Keratinocyte (primary cell): ENCODE results near the gene STIM1. TPM values are rescaled to one million over a fixed set of nuclear protein-coding genes. Genes with fewer than 3 reads are reported as not detected.

Experiments
- DNase-seq: peaks from one replicate; pipeline ENCODE4 v3.0.0-alpha.2; 2011; ENCODE audit warnings: low read depth, missing footprints, low spot score
- FAIRE-seq: peaks from 2 replicates; lab custom pipeline; 2011; peaks lifted over from hg19 to GRCh38; lab: Jason Lieb, UNC
- H2AFZ ChIP-seq: 2 replicates; pipeline ENCODE4 v1.6.0; 2012; ENCODE audit warnings: low read length, control low read depth, inconsistent platforms; ENCODE audit not compliant: control insufficient read depth
- H3K27ac ChIP-seq: 2 replicates; pipeline ENCODE4 v1.5.1; 2011; ENCODE audit warnings: low read length; ENCODE audit not compliant: control insufficient read depth, insufficient read depth
- H3K27me3 ChIP-seq: 3 replicates; pipeline ENCODE4 v1.6.0; 2011; ENCODE audit warnings: low read length; ENCODE audit not compliant: control insufficient read depth, insufficient read depth; ENCODE audit errors: extremely low read depth
- H3K36me3 ChIP-seq, 2 experiments: 2 replicates in 1 of 2; 3 replicates in 1 of 2; pipeline ENCODE4 v1.5.1; 2011; ENCODE audit warnings: low read length in 2 of 2, mild to moderate bottlenecking in 1 of 2; ENCODE audit not compliant: control insufficient read depth in 2 of 2, insufficient read depth in 2 of 2; ENCODE audit errors: extremely low read depth in 1 of 2
- H3K4me1 ChIP-seq: 3 replicates; pipeline ENCODE4 v1.5.1; 2011; ENCODE audit warnings: low read length; ENCODE audit not compliant: control insufficient read depth, insufficient read depth; ENCODE audit errors: extremely low read depth
- H3K4me2 ChIP-seq: 3 replicates; pipeline ENCODE4 v1.6.0; 2011; ENCODE audit warnings: low read depth, low read length; ENCODE audit not compliant: control insufficient read depth, insufficient read depth; ENCODE audit errors: extremely low read depth
- H3K4me3 ChIP-seq, 3 experiments: fragments of 200-600 bp in 1 of 3; sonication (generic) in 1 of 3; 2 replicates in 2 of 3; 3 replicates in 1 of 3; pipeline ENCODE4 v1.5.1; 2011 to 2016; ENCODE audit warnings: low read length in 3 of 3, mild to moderate bottlenecking in 3 of 3, control low read depth in 2 of 3, inconsistent platforms in 1 of 3, low read depth in 1 of 3, mixed read lengths in 1 of 3, mixed run types in 1 of 3, moderate library complexity in 1 of 3; ENCODE audit not compliant: control insufficient read depth in 2 of 3, insufficient read depth in 2 of 3; ENCODE audit errors: extremely low read depth in 1 of 3
- H3K79me2 ChIP-seq: 2 replicates; pipeline ENCODE4 v1.6.0; 2012; ENCODE audit warnings: low read length; ENCODE audit not compliant: control insufficient read depth, insufficient read depth
- H3K9ac ChIP-seq: 3 replicates; pipeline ENCODE4 v1.6.0; 2011; ENCODE audit warnings: low read length; ENCODE audit not compliant: control insufficient read depth, insufficient read depth; ENCODE audit errors: extremely low read depth
- H3K9me1 ChIP-seq: 3 replicates; pipeline ENCODE4 v1.6.0; 2011; ENCODE audit warnings: low read length; ENCODE audit not compliant: control insufficient read depth, insufficient read depth; ENCODE audit errors: extremely low read depth
- H3K9me3 ChIP-seq: 2 replicates; pipeline ENCODE4 v1.5.1; 2012; ENCODE audit warnings: low read depth, low read length; ENCODE audit not compliant: control insufficient read depth
- H4K20me1 ChIP-seq: 3 replicates; pipeline ENCODE4 v1.6.0; 2011; ENCODE audit warnings: low read length; ENCODE audit not compliant: control insufficient read depth, insufficient read depth; ENCODE audit errors: extremely low read depth
- CTCF ChIP-seq, 3 experiments: IDR thresholded peaks in 1 of 3; conservative IDR thresholded peaks in 1 of 3; optimal IDR thresholded peaks in 1 of 3; 2 replicates in 2 of 3; 3 replicates in 1 of 3; pipeline versions ENCODE3 to v1.5.1; 2011; ENCODE audit warnings: low read length in 3 of 3, mild to moderate bottlenecking in 3 of 3, moderate library complexity in 2 of 3, control low read depth in 1 of 3, inconsistent platforms in 1 of 3; ENCODE audit not compliant: insufficient read depth in 2 of 3; ENCODE audit errors: extremely low read depth in 1 of 3
- EZH2 ChIP-seq: IDR thresholded peaks from one replicate; pipeline ENCODE4 v1.6.1; 2012; ENCODE audit warnings: inconsistent platforms, mild to moderate bottlenecking, low read length, moderate library complexity
- dilution Hi-C: fragments of 300-500 bp; cut with MboI; formaldehyde crosslinking; loops from one replicate; pipeline ENCODE4 v1.7.0; 2020; ENCODE audit warnings: low sequenced_read_pairs; ENCODE audit not compliant: extremely low pct_ligation_motif_present
- polyA plus RNA-seq, 5 experiments: library from polyadenylated mRNA; depleted of rRNA in 3 of 5; stranded (reverse) in 3 of 5; stranded (forward) in 1 of 5; unstranded in 1 of 5; fragments of >200 nt; gene quantifications; 1 replicate in 1 of 5; 2 replicates in 3 of 5; 3 replicates in 1 of 5; pipeline versions ENCODE4 v1.2.1 to v1.2.3, GENCODE V29; 2011 to 2012; ENCODE audit warnings: missing spikeins in 2 of 5, low read depth in 1 of 5, low replicate concordance in 1 of 5

STIM1 gene
- polyA plus RNA-seq, 1 donor (not counting 4 experiments of a cell fraction or from before 2014, with no cell fraction given), result 23.7 TPM

GRCh38 chr11:3985631-3986030, 130.2 kb downstream of the STIM1 start:
- peaks cover 5% of the 10 kb centered on the region for H3K9me1 ChIP-seq
- peaks cover 2% of the 10 kb centered on the region for H3K79me2 ChIP-seq
- peaks cover 0 to 2% of the 10 kb centered on the region in 2 experiments for H3K36me3 ChIP-seq
- no peak overlapping the region for H3K4me2 ChIP-seq
- no peaks in the 10 kb centered on the region for H4K20me1 ChIP-seq
- TF ChIP-seq EZH2, result no peak
- no peak for TF ChIP-seq CTCF (optimal IDR thresholded peaks at IDR 0.05 in 1 of 3, IDR thresholded peaks at IDR 0.05 in 1 of 3, conservative IDR thresholded peaks at IDR 0.05 in 1 of 3; ENCODE audit: extremely low read depth in 1 of 3, insufficient read depth in 2 of 3, low read length in 3 of 3)
- FAIRE-seq, result no peak
- H3K27ac ChIP-seq, result no peak overlapping the region
- H3K9ac ChIP-seq, result no peak overlapping the region
- H3K4me3 ChIP-seq, result no peak overlapping the region
- DNase-seq, result no peak
- H3K27me3 ChIP-seq, result no peaks in the 10 kb centered on the region
- H3K9me3 ChIP-seq, result no peaks in the 10 kb centered on the region
- H3K4me1 ChIP-seq, result peaks cover 9% of the 10 kb centered on the region
- H2AFZ ChIP-seq, result no peak overlapping the region
- dilution Hi-C loops, result no loop called here

- H3K4me2 ChIP-seq, result no peak overlapping the region
- peaks cover 0 to 2% of the 10 kb centered on the region in 2 experiments for H3K36me3 ChIP-seq
- no peak overlapping the region for H3K9ac ChIP-seq
- H3K4me3 ChIP-seq, result no peak overlapping the region
- H3K4me1 ChIP-seq, result peaks cover 5% of the 10 kb centered on the region
- no peak for TF ChIP-seq CTCF (optimal IDR thresholded peaks at IDR 0.05 in 1 of 3, IDR thresholded peaks at IDR 0.05 in 1 of 3, conservative IDR thresholded peaks at IDR 0.05 in 1 of 3; ENCODE audit: extremely low read depth in 1 of 3, insufficient read depth in 2 of 3, low read length in 3 of 3)
- TF ChIP-seq EZH2, result no peak
- no peak overlapping the region for H2AFZ ChIP-seq
- H3K79me2 ChIP-seq, result no peaks in the 10 kb centered on the region
- H3K9me1 ChIP-seq, result peaks cover 3% of the 10 kb centered on the region
- no peaks in the 10 kb centered on the region for H3K9me3 ChIP-seq
- dilution Hi-C loops, result no loop called here
- H3K27me3 ChIP-seq, result no peaks in the 10 kb centered on the region
- no peaks in the 10 kb centered on the region for H4K20me1 ChIP-seq
- DNase-seq (no peak), FAIRE-seq (no peak)
- no peak overlapping the region for H3K27ac ChIP-seq
Measured at GRCh38 chr11:3986301-3986700, 130.8 kb downstream of the STIM1 start.
